Measurements from ENCODE around the gene LRMDA.

GRCh38 chr10:76124280-76124679 is 692.9 kb downstream of the LRMDA start:
- TF ChIP-seq CTCF (conservative IDR thresholded peaks at IDR 0.05; ENCODE audit: low read length) (no peak), EZH2phosphoT487 (IDR thresholded peaks at IDR 0.05; ENCODE audit: borderline replicate concordance) (no peak)

Measured in Loucy (cell line).